Putamen (tissue), 1 donor: ENCODE data around the gene DCDC2.
"Not testable (repeated sequence)": the region's sequence is repeated elsewhere in the genome, so short reads cannot be mapped to it uniquely, and the experiment has no call there.

Source experiments
- DNase-seq: peaks from one replicate; pipeline ENCODE4 v3.0.0-alpha.2; 2016; ENCODE audit warnings: low spot score

DCDC2 gene

DNA sequence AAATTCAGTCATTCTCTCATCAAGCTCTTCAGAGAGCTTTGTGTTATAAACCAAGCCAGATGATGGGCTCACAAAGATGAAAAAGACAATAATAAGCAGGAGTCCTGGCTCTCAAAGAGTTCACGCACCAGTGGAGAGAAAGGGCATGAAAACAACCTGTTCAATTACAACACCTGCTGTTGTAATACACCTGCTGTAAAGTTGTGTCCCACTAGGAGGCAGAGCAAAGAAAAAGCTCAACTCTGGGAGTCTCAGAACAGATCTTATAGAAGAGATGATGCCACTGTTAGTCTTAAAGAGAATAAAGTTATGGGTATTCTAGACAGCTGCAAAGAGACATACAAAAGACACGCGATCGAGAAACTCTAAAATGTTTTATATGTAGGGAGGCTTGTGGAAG, 100.6 kb downstream of the DCDC2 start:
- DNase-seq = no peak

GRCh38 chr6:24255676-24256075, 102.2 kb downstream of the DCDC2 start:
- DNase-seq = no peak

- DNase-seq = no peak
These were observed 104.5 kb downstream of the DCDC2 start for GRCh38 chr6:24253360-24253759.

- DNase-seq = no peak
These were observed 105.6 kb downstream of the DCDC2 start for GRCh38 chr6:24252280-24252679.

DNA sequence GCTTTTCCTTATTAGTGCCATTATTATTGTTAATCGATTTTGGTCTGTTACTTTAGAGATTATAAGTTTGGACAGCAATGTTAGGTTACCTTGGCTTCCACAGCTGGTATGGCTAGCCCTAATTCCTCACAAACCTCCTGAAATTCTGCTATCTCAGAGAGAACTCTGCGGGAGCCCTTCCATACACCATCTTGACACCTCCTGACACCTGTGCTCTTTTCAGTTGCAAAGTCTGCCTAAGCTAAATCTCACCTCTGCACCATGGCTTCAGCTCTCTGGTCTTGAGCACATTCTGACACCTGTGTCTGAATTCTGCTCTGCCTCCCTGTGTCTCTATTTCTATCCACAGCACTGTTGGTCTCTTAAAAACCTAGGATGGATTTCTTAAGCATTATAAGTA, 106.5 kb downstream of the DCDC2 start:
- no peak for DNase-seq

DNA sequence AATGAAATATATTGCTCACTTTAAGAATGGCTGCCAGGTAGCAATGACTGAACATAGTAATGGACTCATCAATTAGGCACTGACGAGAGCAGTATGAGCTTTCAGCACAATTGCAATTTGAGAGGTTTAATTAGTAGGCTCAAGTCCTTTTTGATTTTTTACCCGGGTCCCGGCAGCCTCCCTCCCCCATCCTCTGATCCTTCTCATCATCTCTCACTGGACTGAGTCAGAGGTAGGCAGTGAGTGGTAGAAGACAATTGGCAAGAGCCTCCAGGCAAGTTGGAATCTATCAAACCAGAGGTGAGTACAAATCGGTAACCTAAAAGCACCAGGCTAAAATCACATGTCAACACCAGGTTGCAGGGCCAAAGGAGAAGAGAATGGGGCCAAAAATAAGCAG, 107.9 kb downstream of the DCDC2 start:
- no peak for DNase-seq

GRCh38 chr6:24245275-24245674, 112.6 kb downstream of the DCDC2 start:
- no peak for DNase-seq

DNA sequence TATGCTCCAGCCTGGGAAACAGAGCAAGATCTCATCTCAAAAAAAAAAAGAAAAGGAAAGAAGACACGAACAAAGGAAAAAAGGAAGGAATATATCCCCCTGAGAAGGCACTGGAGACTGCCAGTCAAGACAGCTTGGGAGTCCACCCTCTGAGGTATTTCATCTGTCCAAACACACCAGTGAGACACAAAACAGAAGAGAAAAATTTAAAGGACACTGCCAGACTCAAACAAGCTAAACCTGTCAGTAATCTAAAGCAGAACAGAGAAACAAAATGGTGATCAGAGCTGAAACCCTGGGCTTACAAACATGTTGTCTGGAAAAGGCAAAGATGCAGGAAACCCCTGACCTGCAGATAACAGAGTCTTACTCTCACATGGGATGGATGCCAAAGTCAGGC, 114.9 kb downstream of the DCDC2 start:
- no peak for DNase-seq

GRCh38 chr6:24241779-24242178, 116.1 kb downstream of the DCDC2 start:
- not testable (repeated sequence) for DNase-seq

DNA sequence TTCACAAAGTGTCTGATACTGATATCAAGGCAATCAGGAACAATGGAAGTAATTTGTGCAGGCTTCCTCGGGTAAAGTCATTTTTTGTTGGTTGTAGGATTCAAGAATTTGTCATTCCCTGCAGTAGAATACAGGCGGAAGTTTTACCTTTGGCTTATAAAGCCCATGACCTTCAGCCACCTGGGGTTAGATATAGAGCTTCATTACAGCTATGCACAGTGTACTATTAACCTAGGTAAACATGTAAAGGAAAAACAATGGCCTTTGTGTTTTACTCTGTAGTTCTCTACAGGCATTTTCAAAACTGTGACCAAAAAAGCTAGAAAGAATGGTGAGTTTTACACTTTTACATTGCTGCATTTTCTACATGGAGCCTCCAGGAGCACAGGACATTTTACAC, 116.9 kb downstream of the DCDC2 start:
- no peak for DNase-seq

- DNase-seq = no peak
These were observed 117.4 kb downstream of the DCDC2 start for GRCh38 chr6:24240380-24240928.

DNA sequence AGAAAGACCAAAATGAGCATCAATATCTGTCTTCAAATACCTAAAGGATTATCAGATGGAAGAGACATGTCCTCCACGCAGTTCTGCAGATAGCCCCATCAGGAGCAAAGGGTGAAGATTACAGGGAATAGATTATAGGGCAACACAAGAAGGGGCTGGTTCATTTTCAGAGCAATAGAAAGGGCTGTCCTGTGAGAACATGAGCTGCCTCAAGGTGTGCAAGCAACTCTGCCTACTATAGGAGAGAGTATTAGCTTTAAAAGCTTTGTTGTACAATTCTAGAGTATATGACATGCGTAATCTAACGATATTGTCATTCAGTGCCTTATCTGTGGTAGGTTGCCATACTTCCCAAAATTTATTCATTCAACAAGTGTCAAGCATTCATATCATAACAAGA, 119.2 kb downstream of the DCDC2 start:
- no peak for DNase-seq

DNA sequence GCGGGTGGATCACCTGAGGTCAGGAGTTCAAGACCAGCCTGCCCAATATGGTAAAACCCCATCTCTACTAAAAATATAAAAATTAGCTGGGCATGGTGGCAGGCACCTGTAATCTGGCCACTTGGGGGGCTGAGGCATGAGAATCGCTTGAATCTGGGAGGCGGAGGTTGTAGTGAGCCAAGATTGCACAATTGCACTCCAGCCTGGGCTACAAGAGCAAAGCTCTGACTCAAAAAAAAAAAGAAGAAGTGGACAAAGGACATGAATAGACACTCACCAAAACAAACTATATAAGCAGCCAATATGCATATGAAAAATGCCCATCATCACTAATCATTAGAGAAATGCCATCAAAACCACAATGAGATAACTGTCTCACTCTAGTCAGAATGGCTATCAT, 121.1 kb downstream of the DCDC2 start:
- not testable (repeated sequence) for DNase-seq

- no peak for DNase-seq
These were observed 123.9 kb downstream of the DCDC2 start for GRCh38 chr6:24233813-24234442.

DNA sequence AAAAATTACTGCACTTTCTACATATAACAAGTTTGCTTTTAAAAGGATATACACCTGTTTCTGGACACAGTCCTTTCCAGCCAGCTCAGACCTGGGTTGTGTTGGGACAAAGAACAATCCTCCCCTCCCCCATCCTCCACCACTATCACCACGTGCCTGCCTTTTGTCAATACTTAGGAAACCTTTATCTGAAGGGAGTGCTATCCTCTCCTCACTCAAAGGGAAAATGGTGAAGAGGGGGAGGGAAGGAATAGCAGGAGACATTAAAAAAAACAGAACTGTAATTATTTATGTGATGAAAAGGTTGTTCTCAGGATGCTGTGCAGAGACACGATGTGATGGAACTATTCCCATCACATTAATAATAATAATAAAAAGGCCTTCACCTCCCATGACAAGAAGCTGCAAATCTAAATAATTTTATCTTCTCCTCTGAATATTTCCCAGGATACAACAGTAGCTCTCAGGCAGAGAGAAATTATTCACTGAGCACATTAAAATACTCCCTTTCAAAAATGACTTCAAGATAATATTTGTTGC, 126.4 kb downstream of the DCDC2 start:
- DNase-seq = no peak

- no peak for DNase-seq
These were observed 128.0 kb downstream of the DCDC2 start for GRCh38 chr6:24229696-24230405.

DNA sequence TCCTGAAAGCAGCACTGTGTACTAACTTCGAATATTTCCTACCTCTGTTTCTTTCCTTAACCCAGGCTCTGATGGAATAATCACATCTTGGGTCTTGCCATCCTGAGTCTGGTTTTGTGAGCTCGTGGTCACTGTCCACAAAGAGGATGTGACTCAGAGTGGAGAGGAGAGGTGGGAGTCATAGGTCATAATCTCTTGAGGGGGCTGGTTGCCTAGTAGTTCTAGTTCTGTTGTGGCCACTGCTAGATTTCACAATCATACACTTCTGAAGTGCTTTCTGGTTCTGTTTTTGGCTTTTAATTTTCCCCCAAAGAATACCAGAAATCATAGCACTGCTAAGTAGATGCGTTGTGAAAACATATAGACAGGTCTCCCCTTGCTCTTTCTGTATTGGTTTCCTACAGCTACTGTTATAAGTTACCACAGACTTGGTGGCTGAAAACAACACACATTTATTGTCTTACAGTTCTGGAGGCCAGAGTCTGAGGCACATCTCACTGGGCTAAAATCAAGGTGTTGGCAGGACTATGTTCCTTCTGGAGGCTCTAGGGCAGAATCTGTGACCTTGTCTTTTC, 129.1 kb downstream of the DCDC2 start:
- no peak for DNase-seq

DNA sequence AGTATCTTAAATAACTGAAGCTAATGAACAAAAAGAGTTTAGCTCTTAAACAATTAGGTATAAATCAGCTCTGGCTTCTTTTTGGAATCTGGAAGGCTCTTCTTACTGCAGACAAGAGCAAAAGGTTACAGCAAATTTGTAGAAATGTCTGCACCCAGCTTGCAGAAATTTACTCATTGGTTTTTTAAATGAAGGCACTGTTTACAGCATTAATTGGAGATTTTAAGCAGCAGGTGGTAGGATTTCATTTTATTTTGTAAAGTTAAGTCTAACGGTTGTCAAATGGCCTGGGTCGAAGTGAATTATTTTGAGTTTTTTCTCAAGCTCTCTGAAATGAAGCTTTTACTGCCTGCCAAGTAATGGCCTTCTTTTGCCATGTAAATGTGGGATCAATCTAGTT, 129.7 kb downstream of the DCDC2 start:
- DNase-seq = peak; percentile 5

GRCh38 chr6:24227556-24227955, 130.3 kb downstream of the DCDC2 start:
- no peak for DNase-seq

DNA sequence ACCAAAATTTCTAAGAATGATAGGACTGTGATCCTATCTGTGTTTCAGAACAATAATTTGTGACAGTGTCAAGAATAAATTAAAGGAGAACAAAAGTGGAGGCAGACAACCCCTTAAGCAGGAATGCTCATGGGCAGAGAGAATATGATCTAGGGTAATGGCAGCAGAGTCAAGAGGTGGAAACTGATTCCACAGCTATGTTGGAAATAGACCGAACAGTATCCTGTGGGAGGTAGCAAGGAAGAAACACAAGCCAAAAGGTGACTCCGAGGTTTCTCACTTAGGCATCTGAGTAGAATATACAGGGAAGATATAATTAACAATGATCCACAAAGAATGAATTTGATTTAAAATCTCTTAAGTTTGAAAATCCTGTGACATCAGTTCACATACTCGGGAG, 131.3 kb downstream of the DCDC2 start:
- no peak for DNase-seq

DNA sequence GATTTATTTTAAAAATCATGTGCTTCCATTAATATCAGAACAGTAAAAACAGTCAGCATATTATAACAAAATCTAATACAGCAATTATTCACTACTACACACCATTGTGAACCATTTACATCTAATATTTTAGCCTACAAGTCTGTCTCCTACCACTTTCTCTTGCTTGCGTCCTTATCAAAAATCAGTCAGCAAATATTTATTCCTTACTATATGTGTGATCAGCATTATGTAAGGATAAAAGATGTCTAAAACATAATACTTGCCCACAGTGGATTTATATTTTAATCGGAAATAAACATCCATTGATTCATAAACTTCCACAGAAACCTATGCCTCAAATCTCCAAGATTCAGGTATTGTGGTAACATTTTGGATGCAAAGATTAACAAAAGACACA, 132.0 kb downstream of the DCDC2 start:
- DNase-seq = no peak

DNA sequence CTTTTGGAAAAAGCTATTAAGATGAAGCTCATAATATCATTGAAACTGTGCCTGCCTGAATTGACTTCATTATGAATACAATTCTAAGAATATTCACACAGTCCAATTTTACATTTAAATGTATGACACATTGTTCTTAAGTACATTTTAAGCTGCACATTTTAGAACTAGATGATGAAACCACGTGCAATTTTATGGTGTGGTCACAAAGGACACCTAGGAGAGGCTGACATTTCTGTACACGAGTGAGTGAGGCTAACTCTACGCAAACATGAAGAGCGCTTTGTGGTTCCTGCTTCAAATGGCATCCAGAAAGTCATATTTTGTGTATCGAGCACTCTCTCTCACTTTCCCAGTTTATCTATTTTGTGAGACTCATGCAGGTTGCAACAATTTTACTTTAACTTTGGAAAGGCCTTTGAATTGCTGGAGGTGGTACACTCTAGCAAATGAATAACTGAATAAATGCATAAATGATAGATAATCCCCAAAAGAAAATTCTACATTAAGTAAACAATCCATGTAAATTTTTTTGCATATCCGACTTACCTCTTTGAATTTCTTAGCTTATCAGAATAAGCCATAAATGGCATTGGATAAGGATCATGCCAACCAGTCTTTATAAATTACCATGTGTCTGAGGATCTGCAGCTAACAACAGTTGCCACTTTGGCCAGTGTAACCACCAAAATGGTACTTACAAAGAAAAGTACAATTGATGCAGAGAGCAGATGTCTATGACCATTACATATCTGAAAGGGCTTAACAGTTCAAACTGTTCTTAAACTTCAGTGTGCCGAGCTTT, 134.5 kb downstream of the DCDC2 start:
- DNase-seq = no peak
